Stimulated activated CD8-positive, alpha-beta memory T cell treated with anti-CD3 and anti-CD28 coated beads, Interleukin-15, amount 100 ng/mL, for 24 hours (primary cell): Measurements from ENCODE around the gene DNAJC12.
"Not testable (repeated sequence)": the region's sequence is repeated elsewhere in the genome, so short reads cannot be mapped to it uniquely, and the experiment has no call there.

ENCODE experiments used
- DNase-seq: peaks from one replicate; pipeline ENCODE4 v3.0.0-alpha.2; 2020; ENCODE audit warnings: low read depth

DNAJC12 gene

DNA sequence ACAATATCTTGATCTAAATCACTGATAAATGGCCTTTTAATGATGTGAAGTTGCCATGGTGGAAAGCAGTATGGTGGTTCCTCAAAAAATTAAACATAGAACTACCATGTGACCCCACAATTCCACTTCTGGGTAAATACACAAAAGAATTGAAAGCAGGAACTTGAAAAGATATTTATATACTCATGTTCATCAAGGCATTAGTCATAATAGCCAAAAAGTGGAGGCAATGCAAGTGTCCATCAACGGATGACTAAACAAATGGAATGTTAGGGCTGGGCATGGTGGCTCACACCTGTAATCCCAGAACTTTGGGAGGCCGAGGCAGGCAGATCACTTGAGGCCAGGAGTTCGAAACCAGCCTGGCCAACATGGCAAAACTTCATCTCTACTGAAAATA, 2.0 kb upstream of the DNAJC12 start:
- no peak for DNase-seq

DNA sequence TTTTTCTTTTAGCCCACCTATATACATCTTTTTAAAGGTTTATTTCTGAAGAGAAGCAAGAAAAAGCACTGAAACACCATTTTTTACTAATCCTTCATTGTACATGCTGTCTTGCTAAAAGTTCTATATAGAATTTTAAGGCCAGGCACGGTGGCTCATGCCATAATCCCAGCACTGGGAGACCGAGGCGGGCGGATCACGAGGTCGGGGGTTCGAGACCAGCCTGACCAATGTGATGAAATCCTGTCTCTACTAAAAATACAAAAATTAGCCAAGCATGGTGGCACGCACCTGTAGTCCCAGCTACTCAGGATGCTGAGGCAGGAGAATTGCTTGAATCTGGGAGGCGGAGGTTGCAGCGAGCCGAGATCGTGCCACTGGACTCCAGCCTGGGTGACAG, 1.5 kb upstream of the DNAJC12 start:
- not testable (repeated sequence) for DNase-seq

DNA sequence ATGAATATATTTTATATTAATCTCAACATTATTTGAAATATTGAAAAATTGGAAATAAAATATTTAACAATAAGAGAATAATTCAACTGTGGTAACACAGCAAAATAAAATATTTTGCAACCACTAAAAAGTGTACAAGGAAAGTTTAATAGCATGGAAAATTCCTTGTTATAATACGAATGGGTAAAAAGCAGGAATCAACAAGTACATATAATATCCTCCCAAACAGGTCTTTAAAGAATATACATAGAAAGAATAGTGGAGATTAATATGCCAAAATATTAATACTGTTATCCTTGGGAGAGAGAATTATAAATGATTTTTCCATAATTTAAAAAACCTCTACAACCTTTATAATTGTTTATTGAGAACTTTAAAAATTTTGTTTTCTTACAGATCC, 1.0 kb downstream of the DNAJC12 start:
- no peak for DNase-seq

DNA sequence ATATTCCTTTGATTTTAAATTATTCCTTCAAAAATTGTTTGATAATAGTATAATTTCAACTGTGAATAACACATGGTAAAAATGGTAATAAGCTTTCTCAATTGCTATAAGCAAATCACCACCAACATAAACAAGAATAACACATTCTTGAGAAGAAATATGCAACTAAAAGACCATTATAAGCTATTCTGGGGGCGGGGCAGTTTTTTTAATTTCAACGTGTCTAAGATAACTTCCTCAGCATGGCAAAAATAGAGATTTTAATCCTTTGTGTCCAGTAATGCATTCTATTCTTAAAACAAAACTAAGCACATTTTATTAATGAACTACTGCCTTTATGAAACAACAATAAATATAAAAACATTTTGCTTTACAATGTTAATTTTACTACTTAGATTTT, 1.5 kb downstream of the DNAJC12 start:
- no peak for DNase-seq

DNA sequence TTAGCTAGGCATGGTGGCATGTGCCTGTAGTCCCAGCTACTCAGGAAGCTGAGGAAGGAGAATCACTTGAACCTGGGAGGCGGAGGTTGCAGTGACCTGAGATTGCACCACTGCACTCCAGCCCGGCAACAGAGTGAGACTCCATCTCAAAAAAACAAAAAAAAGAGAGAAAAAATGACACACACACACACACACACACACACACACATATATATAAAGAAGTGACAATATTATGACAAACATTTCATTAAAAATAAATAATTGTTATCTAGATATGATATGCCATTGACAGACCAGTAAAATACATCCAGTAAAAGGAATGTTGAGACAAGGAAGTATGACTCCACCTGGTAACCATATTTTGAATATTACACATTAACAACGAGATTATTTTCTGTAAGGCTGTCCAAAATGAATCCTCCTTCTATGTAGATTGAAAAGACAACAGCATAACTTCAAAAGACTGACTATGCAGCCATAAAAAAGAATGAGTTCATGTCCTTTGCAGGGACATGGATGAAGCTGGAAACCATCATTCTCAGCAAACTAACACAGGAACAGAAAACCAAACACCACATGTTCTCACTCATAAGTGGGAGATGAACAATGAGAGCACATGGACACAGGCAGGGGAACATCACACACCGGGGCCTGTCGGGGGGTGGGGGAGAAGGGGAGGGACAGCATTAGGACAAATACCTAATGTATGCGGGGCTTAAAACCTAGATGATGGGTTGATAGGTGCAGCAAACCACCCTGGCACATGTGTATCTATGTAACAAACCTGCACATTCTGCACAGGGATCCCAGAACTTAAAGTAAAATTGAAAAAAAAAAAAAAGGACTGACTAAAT, 2.2 kb downstream of the DNAJC12 start:
- DNase-seq, result not testable (repeated sequence)

DNA sequence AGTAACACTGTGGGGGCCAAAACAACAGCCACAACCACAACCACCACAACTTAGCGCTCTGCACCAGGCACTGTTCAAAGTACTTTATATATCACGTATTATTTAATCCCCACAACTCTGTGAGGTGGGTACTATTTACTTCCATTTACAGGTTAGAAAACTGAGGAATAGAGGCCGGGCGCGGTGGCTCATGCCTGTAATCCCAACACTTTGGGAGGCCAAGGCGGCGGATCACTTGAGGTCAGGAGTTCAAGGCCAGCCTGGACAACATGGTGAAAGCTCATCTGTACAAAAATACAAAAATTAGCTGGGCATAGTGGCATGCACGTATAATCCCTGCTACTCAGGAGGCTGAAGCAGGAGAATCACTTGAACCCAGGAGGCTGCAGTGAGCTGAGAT, 3.6 kb downstream of the DNAJC12 start:
- no peak for DNase-seq

DNA sequence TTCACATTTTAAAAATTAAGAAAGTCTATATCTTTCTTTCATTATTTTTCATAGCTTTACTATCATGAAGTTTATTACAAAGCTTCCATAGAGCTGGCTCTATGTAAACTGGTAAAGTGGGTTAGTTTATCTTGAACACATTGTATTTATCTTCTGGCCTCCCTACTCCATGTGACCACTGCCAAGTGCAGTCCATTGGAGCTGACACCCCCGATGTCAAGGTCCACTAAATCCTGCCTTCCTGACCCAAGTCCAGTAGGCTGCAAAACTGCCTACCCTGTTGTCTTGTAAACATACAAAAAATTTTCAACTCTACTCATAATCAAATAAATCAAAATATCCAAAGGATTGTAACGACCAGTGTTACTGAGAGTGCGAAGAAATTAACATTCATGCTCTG, 10.2 kb downstream of the DNAJC12 start:
- DNase-seq, result no peak

DNA sequence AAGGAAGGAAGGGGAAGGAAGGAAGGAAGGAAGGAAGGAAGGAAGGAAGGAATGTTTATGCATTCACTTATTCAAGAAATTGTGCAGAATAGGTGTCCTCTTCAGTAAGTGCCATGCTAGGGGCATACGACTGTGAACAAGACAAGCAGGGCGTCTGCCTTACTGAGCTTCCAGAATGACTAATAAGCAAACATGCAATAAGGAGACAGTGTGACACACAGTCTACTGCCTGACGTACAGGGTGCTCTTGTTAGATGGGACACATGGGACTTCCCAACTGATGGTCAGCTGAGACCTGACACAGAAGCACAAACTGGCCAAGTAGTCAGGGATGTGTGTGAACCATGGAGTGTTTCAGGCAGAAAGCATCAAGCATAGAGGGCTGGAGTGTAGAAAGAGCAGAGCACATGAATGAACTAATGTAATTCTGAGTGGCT, 18.2 kb downstream of the DNAJC12 start:
- no peak for DNase-seq

DNA sequence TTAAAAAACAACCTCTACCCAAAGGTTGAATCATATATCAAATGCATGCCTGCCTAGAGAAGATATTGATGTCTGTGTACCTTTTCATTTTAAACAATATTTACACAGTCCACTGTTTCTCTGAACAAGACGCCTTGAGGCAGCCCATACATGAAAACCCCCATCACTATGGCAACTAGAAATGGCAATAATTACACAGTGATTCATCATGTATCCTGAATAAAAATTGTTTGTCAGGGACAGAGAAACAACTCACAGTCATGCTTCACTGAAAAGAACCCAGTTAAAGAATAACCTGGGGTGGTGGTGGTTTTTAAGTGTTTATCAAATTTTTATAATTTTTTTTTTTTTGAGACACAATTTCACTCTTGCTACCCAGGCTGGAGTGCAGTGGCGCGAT, 19.7 kb downstream of the DNAJC12 start:
- no peak for DNase-seq

DNA sequence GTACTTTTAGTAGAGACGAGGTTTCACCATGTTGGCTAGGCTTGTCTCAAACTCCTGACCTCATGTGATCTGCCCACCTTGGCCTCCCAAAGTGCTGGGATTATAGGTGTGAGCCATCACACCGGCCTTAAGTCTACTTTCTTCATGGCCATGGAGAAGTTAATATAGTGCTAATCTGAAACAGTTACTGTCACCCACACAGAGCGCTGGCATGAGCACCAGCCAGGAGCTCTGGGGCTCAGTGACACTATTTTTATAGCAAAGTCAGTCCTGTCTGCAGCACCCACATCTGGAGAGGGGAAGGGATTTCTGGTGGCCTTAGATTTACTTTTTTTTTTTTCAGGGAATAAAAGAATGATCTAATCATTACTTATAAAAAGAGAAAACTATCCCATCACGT, 21.3 kb downstream of the DNAJC12 start:
- DNase-seq, result no peak

DNA sequence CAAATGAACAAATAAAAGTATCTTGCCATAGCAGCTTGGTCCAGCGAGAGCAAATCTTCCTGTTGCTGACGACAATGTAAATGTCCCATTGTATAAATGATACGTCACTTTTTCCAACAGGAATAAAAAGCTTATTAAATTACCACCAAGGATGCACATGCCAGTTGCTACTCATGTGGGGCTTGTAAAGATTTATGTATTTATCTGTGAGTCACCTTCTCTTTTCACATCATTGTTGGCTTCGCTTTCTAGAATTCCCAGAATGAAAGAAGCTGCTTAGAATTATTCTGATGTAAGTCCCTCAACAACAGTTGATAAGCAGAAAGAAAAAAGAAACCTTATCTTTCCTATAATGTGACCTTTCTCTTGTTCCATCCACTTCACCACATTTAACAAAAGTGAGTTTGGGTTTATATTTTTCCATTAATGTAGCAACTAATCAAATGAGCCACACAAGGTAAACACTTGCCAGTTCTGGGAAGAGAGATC, 22.4 kb downstream of the DNAJC12 start:
- DNase-seq, result no peak

DNA sequence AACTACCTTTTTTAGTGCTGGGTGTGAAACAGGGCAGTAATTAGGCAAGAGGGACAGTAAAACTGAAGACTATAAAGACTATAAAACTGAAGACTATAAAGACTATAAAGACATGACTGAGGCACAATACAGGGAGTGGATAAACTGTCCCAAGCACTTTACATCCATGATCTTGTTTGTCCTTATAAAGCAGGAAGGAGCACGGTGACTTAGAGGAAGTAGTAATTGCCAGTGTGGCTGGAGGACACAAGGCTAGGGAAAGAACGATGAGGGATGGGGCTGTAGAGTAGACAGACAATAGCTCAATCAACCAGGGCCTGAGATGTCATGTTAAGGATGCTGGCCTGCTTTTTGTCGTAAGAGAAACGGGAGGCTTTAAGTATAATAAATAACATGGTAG, 26.0 kb downstream of the DNAJC12 start:
- DNase-seq, result no peak

DNA sequence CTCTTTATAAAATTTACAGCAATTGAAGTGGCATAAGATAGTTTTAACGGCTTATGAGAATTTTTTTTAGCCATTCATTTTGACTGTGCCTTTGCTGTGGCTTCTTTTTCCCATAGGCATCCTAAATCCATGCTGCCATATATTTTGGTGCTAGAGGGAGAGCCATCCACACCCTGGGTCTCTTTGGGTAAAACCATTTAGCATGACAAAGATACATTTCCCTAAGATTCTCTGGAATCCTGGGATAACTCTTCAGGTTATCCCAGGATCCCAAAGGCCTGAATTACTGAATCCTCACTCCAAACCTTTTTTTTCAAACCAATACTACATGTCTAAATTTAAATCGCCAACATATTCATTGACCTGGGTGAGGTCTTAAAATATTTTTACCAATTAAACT, 28.9 kb downstream of the DNAJC12 start:
- DNase-seq, result no peak

DNA sequence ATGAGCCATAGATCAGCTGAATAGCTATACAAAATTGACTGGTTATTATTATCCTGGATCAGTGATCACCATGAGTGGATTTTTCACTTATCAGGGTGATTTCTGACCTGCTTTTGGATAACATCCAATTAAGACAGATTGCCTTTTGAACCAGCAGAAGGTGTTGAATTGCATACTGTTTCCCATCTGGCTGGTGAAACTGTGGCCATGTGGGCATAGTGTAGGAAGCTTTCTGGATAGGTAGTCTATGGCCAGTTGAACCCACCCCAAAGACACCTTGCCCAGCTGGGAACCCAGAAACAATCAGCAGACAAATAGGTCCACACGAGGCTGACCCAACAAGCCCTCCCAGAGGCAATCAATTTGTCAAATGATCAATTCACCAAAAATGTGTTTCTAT, 29.3 kb downstream of the DNAJC12 start:
- DNase-seq, result no peak

DNA sequence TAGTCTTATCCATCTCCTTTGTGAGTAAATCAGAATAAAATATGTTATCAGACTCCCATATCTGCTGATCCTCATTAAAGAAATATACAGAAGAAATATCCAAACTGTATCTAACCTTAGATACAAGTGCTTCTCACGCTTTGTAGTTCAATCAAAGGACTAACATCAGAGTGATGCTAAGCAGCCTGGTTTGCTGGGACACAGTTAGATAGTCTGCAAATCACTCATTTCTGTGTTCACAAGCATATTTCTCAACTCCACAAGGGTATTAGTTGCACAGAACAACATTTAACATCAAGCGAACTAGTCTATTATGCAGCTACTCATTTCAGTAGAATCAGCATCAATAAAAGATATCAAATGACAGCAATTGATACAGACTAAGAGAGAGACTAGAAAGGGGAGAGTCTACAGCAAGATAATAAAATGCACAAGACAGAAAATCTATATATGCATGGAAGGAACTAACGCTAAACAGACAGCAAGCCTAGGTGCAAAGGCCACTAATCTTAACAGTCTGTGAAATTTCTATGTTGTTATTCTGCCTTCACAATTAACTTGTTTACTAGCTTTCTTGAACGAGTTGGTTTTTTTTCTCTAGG, 30.0 kb downstream of the DNAJC12 start:
- DNase-seq, result no peak

DNA sequence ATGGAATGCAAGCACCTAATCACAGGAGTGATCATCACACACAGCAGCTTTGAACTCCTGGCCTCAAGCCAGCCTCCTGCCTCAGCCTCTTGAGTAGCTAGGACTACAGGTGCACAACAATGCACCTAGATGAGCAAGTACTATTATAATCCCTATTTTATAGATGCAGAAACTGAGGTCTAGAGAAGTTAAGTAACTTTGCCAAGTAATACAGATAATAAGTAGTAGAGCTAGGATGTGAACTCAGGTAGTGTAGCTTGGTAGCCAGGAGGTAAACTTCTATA, 33.7 kb downstream of the DNAJC12 start:
- DNase-seq, result no peak

DNA sequence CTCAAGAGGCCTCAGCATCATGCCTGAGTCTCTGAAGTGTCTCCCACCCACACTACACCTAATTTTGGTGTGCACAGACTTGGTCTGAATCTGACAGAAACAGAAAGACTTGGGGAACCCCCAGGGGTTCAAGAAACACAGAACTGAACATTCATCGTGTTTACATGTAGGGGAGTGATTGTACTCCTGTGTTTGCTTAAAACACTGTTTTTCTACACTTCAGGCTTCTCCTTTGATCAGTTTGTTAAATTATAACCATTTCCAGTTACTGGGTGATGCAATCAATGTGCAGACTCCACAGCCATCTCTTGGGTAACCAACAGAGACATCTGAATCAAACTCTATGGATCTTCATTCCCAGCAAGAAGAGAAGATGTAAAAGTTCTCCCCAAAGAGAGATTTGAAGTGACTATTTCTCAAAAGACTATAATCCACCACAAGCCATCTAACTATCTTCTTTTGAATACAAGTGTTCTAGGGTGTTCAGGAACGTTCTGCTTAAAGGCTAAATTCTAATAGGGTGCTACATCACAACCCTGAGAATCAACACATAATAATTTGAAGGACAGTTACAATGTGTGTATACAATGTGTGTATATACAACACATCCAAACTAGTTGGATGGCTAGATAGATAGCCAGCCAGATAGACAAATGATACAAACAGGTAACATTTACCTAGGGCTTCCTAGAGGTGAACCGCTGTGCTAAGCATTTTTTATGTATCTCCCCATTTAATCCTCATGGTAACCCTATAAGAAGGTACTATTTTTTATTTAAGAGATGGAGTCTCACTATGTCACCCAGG, 34.2 kb downstream of the DNAJC12 start:
- no peak for DNase-seq

DNA sequence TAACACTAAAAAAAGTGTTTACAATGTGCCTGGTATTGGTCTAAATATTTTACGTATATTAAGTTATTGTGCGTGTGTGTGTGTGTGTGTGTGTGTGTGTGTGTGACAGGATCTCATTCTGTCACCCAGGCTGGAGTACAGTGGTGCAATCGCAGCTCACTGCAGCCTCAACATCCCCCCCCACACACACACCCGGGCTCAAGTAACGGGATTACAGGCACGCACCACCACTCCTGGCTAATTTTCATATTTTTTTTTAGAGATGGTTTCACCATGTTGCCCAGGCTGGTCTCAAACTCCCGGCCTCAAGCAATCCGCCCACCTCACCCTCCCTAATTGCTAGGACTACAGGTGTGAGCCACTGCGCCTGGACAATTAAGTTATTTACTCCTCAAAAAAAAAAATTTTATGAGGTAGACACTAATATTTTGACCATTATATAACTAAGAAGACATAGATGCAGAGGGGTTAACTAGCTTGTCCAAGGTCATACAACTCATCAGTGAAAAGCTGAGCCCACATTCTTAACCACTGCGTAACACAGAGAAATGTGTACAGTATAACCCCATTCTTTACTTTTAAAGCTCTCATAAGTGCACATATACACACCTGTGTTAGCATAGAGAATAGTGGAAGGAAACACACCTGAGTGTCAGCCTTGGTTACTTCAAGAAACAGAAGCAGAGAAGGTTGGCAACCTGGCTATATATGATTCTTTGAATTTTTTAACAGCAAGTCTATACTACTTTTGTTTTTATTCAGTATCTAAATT, 35.0 kb downstream of the DNAJC12 start:
- no peak for DNase-seq

DNA sequence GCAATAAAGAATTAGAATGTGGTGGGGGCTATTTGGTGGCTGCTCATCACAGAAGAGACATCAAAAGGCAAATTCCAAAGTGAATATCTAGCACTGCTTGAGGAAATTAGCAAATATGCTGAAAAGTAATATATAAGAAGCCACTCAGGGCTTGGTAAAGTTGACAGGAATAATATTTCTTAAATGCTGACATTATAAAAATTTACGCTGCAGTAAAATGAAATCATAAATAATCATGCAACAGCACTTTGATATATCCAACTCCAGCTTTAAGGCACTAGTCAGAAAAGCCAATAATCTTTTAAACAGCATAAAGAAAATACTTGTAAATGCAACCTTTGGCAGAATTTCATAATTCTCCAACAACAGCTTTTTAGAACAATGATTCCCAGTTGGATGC, 36.9 kb downstream of the DNAJC12 start:
- DNase-seq, result no peak

DNA sequence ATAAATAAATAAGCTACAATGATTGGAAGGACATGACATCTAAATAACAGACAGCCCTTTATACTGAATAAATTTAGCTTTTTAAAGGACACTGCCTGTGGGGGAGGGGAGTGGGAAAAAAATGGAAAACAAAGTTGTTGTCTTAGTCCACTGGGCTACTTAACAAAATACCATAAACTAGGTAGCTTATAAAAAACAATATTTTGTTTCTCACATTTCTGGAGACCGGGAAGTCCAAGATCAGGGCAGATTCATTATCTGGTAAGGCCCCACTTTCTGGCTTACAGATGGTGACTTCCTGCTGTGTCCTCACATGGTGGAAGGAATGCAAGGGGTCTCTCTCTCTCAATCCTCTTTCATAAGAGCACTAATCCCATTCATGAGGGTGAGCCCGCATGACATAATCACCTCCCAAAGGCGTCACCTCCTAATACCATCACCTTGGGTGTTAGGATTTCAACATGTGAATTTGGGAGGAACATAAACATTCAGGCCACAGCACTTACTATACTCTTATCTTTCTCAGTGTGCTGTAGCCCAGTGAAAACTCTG, 43.0 kb downstream of the DNAJC12 start:
- DNase-seq, result no peak

DNA sequence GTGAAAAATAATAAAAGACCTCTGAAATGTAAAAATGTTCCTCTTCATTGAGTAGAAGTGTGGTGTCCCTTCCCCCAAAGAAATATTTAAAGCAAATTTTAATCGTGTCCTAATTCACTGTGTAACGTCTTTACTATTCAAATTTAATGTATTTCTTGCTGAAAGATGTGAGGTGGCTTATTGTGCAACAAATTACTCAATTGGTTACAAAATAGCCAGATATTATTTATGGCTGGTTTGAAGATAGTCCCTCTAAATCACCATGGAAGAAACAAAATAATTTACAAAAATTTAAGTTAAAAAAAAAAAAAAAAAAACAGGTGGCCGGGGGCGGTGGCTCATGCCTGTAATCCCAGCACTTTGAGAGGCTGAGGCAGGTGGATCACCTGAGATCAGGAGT, 43.7 kb downstream of the DNAJC12 start:
- DNase-seq, result no peak

DNA sequence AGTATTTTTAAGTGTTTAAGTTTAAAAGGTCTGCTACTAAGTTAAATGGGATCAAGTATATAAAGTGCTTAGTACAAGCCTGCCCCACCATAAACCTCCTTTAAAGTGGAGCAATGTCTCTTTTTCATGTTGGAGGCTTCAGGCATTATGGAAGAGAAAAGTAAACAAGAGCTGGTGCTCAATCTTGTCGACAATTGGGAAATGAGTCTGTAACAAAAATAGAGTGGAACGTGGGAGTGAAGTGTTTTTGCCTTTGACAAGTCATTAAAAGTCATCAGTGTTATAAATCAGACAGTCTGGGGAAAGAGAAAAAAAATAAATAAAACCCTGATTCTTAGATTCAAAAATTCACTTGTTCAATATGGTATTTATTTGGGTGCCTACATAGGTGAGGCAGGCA, 44.7 kb downstream of the DNAJC12 start:
- no peak for DNase-seq
